ENCODE data around the gene MED27. TPM values are rescaled to one million over a fixed set of nuclear protein-coding genes. Genes with fewer than 3 reads are reported as not detected.

The MED27 gene
- total and polyA plus RNA-seq, 2 experiments from 2014 or later: 21.4 to 41.1 TPM

- 61% methylated on average over 10 of the region's 10 CpGs for WGBS, 2 experiments (ENCODE audit: low coverage in 1 of 2, low lambda C conversion rate in 2 of 2, missing lambda C conversion rate in 2 of 2)
- TF ChIP-seq EZH2 (IDR thresholded peaks at IDR 0.05; ENCODE audit: insufficient read depth, poor library complexity, severe bottlenecking) (no peak), EZH2phosphoT487 (IDR thresholded peaks at IDR 0.05; ENCODE audit: insufficient read depth, low read depth) (no peak)
- H3K9me3 ChIP-seq (ENCODE audit: low read depth): no peaks in the 10 kb centered on the region
- H3K79me2 ChIP-seq (ENCODE audit: insufficient read depth): no peaks in the 10 kb centered on the region
- no peaks in the 10 kb centered on the region for H4K20me1 ChIP-seq (ENCODE audit: insufficient read depth)
- no peak overlapping the region for H3K4me3 ChIP-seq
- peak; percentile 8 for DNase-seq
- 0 out of 2 replicates have a peak, but pooled peaks cover 4% of the 10 kb centered on the region for H3K4me1 ChIP-seq (ENCODE audit: insufficient read depth)
- no peak overlapping the region for H3K9ac ChIP-seq
- H2AFZ ChIP-seq: no peak overlapping the region
- H3F3A ChIP-seq (ENCODE audit: insufficient read depth): peaks cover 5% of the 10 kb centered on the region; the same call in 1 of the 2 replicates
- H3K36me3 ChIP-seq (ENCODE audit: low read depth): no peaks in the 10 kb centered on the region
- no peak overlapping the region for H3K4me2 ChIP-seq (ENCODE audit: unreplicated experiment)
- peaks cover 34% of the 10 kb centered on the region for H3K27me3 ChIP-seq (replicated peaks; ENCODE audit: insufficient read depth)
- H3K9me2 ChIP-seq (ENCODE audit: insufficient read depth): no peaks in the 10 kb centered on the region
- in situ Hi-C loops (cut with MboI): no loop called here
- H3K27ac ChIP-seq: no peak overlapping the region
These were observed 242.4 kb downstream of the MED27 start for GRCh38 chr9:131837316-131837715.

- Histone ChIP-seq H3K9me2 (ENCODE audit: insufficient read depth) (no peaks in the 10 kb centered on the region), H3K4me2 (ENCODE audit: unreplicated experiment) (no peak overlapping the region), H3K36me3 (ENCODE audit: low read depth) (no peaks in the 10 kb centered on the region), H3F3A (ENCODE audit: insufficient read depth) (peaks cover 5% of the 10 kb centered on the region; the same call in 1 of the 2 replicates), H3K9ac (no peak overlapping the region), H2AFZ (no peak overlapping the region), H3K27ac (no peak overlapping the region), H4K20me1 (ENCODE audit: insufficient read depth) (no peaks in the 10 kb centered on the region), H3K4me1 (ENCODE audit: insufficient read depth) (0 out of 2 replicates have a peak, but pooled peaks cover 4% of the 10 kb centered on the region), H3K9me3 (ENCODE audit: low read depth) (no peaks in the 10 kb centered on the region), H3K4me3 (no peak overlapping the region), H3K27me3 (replicated peaks; ENCODE audit: insufficient read depth) (peaks cover 34% of the 10 kb centered on the region), H3K79me2 (ENCODE audit: insufficient read depth) (no peaks in the 10 kb centered on the region)
- in situ Hi-C loops (cut with MboI): no loop called here
- WGBS, 2 experiments (ENCODE audit: low coverage in 1 of 2, low lambda C conversion rate in 2 of 2, missing lambda C conversion rate in 2 of 2): 69 to 73% methylated on average over 15 to 17 of the region's 17 CpGs
- TF ChIP-seq EZH2 (IDR thresholded peaks at IDR 0.05; ENCODE audit: insufficient read depth, poor library complexity, severe bottlenecking) (no peak), EZH2phosphoT487 (IDR thresholded peaks at IDR 0.05; ENCODE audit: insufficient read depth, low read depth) (no peak)
- DNase-seq: no peak
These were observed 242.9 kb downstream of the MED27 start for GRCh38 chr9:131836607-131837315.

GRCh38 chr9:131836021-131836420 lies 243.6 kb downstream of the MED27 start:
- H3K36me3 ChIP-seq (ENCODE audit: low read depth): no peaks in the 10 kb centered on the region
- no peaks in the 10 kb centered on the region for H4K20me1 ChIP-seq (ENCODE audit: insufficient read depth)
- 0 out of 2 replicates have a peak, but pooled peaks cover 4% of the 10 kb centered on the region for H3K4me1 ChIP-seq (ENCODE audit: insufficient read depth)
- no peak overlapping the region for H3K9ac ChIP-seq
- TF ChIP-seq EZH2phosphoT487 (IDR thresholded peaks at IDR 0.05; ENCODE audit: insufficient read depth, low read depth): no peak
- no peak for TF ChIP-seq EZH2 (IDR thresholded peaks at IDR 0.05; ENCODE audit: insufficient read depth, poor library complexity, severe bottlenecking)
- peaks cover 5% of the 10 kb centered on the region; the same call in 1 of the 2 replicates for H3F3A ChIP-seq (ENCODE audit: insufficient read depth)
- in situ Hi-C loops (cut with MboI): no loop called here
- H3K4me3 ChIP-seq: no peak overlapping the region
- no peak overlapping the region for H3K4me2 ChIP-seq (ENCODE audit: unreplicated experiment)
- no peaks in the 10 kb centered on the region for H3K9me3 ChIP-seq (ENCODE audit: low read depth)
- H3K27ac ChIP-seq: no peak overlapping the region
- no peak overlapping the region for H2AFZ ChIP-seq
- peaks cover 30% of the 10 kb centered on the region for H3K27me3 ChIP-seq (replicated peaks; ENCODE audit: insufficient read depth)
- no peaks in the 10 kb centered on the region for H3K79me2 ChIP-seq (ENCODE audit: insufficient read depth)
- H3K9me2 ChIP-seq (ENCODE audit: insufficient read depth): no peaks in the 10 kb centered on the region
- 84 to 85% methylated on average over 18 of the region's 18 CpGs for WGBS, 2 experiments (ENCODE audit: low coverage in 1 of 2, low lambda C conversion rate in 2 of 2, missing lambda C conversion rate in 2 of 2)
- no peak for DNase-seq

GRCh38 chr9:131835151-131835910 lies 244.3 kb downstream of the MED27 start:
- Histone ChIP-seq H3K4me2 (ENCODE audit: unreplicated experiment) (no peak overlapping the region), H3K9me2 (ENCODE audit: insufficient read depth) (no peaks in the 10 kb centered on the region), H3K4me3 (no peak overlapping the region), H4K20me1 (ENCODE audit: insufficient read depth) (no peaks in the 10 kb centered on the region), H3K4me1 (ENCODE audit: insufficient read depth) (0 out of 2 replicates have a peak, but pooled peaks cover 4% of the 10 kb centered on the region), H3K27me3 (replicated peaks; ENCODE audit: insufficient read depth) (peaks cover 26% of the 10 kb centered on the region), H3K27ac (no peak overlapping the region), H3F3A (ENCODE audit: insufficient read depth) (peaks cover 5% of the 10 kb centered on the region; the same call in 1 of the 2 replicates), H3K9me3 (ENCODE audit: low read depth) (no peaks in the 10 kb centered on the region), H3K36me3 (ENCODE audit: low read depth) (no peaks in the 10 kb centered on the region), H2AFZ (peak overlapping the region; percentile 45; the same call in 1 of the 2 replicates), H3K9ac (no peak overlapping the region), H3K79me2 (ENCODE audit: insufficient read depth) (no peaks in the 10 kb centered on the region)
- 30 to 32% methylated on average over 25 to 27 of the region's 30 CpGs for WGBS, 2 experiments (ENCODE audit: low coverage in 1 of 2, low lambda C conversion rate in 2 of 2, missing lambda C conversion rate in 2 of 2)
- DNase-seq: peak; percentile 21
- in situ Hi-C loops (cut with MboI): no loop called here
- TF ChIP-seq EZH2 (IDR thresholded peaks at IDR 0.05; ENCODE audit: insufficient read depth, poor library complexity, severe bottlenecking) (peak; percentile 34), EZH2phosphoT487 (IDR thresholded peaks at IDR 0.05; ENCODE audit: insufficient read depth, low read depth) (no peak)
